GM10266 (cell line): ENCODE results near the gene HS6ST1.
"Not testable (repeated sequence)": the region's sequence is repeated elsewhere in the genome, so short reads cannot be mapped to it uniquely, and the experiment has no call there.

Source experiments
- DNase-seq: peaks from one replicate; pipeline ENCODE4 v3.0.0; 2012; ENCODE audit errors: extremely low spot score
- TF ChIP-seq, protein P1 (sequence below): IDR thresholded peaks from 2 replicates; pipeline ENCODE4 v1.5.1; 2012; ENCODE audit warnings: mild to moderate bottlenecking, low read depth; ENCODE audit not compliant: control insufficient read depth, insufficient read depth; ENCODE audit errors: missing control alignments

The HS6ST1 gene

DNA sequence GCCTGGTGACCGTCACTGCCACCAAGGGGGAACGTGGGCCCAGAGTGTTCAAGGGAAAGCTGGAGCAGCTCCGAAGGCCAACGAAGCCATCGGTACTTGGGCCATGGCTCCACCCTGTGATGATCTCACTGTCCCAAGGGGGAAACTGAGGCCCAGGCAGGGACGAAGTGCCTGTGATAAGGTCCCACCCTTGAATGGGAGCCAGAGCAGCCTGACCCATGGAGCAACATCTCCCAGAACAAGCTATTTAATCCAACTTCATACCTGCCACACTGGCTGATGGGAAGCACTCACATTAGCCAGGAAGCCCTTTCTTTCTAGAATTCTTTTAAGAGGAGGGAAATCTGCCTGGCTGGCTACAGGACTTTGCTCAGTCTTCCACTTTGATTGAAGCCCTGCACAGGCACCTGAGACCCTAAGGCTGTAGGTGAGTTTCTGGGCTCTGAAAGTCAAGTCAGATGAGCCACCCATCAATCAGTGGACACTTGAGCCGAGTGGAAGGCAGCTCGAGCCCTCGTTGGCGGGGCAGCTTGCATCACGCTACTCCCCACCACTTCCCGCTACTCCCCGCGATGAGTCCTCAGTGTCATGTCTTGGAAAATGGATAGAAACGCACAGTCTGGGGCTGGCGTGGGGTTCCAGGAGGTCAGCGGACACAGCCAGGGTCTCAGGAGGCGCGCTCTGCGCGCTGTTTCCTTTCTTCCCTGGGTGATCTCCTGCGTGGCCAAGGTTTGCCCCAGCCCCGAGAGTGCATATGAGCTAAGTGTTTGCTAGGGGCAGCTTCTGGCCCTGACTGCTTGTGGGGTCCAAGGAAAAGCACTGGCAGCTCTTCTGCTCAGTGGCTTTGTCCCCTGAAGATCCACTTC lies 2.5 kb upstream of the HS6ST1 start:
- TF ChIP-seq, protein P1, sequence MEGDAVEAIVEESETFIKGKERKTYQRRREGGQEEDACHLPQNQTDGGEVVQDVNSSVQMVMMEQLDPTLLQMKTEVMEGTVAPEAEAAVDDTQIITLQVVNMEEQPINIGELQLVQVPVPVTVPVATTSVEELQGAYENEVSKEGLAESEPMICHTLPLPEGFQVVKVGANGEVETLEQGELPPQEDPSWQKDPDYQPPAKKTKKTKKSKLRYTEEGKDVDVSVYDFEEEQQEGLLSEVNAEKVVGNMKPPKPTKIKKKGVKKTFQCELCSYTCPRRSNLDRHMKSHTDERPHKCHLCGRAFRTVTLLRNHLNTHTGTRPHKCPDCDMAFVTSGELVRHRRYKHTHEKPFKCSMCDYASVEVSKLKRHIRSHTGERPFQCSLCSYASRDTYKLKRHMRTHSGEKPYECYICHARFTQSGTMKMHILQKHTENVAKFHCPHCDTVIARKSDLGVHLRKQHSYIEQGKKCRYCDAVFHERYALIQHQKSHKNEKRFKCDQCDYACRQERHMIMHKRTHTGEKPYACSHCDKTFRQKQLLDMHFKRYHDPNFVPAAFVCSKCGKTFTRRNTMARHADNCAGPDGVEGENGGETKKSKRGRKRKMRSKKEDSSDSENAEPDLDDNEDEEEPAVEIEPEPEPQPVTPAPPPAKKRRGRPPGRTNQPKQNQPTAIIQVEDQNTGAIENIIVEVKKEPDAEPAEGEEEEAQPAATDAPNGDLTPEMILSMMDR, result no peak
- no peak for DNase-seq

DNA sequence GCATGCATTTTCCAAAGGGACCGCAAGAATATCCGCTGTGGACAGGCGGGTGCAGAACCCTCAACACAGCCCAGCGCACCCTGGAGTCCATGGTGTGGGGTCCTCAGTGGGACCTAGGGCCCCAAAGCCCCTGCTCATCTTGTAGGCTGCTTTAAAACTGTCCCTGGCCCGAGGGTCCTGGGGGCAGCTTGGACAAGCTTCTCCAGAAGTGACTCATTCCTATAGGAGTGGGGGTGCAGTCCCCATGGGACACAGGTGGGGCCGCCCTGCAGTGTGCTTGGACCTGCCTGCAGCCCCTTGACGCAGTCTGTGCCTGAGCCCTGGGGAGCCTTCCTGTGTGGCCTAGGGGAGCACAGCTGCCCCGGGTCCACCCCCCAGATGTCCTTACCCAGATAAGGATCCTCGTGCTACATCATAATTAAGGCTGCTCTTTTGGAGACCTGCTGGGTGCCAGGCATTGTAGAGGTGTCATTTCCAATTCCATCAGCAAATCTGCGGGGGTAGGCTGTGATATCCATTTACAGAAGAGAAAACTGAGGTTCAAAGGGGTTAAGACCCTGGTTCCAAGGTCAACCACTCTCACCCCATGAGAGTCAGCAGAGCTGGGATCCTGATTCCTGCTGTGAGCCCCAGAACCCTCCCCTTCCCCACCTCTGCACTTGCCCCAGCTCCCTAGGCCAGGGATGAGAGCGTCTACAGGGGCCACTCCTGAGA lies 1.7 kb upstream of the HS6ST1 start:
- DNase-seq, result peak; percentile 43
- TF ChIP-seq, protein P1, result no peak

DNA sequence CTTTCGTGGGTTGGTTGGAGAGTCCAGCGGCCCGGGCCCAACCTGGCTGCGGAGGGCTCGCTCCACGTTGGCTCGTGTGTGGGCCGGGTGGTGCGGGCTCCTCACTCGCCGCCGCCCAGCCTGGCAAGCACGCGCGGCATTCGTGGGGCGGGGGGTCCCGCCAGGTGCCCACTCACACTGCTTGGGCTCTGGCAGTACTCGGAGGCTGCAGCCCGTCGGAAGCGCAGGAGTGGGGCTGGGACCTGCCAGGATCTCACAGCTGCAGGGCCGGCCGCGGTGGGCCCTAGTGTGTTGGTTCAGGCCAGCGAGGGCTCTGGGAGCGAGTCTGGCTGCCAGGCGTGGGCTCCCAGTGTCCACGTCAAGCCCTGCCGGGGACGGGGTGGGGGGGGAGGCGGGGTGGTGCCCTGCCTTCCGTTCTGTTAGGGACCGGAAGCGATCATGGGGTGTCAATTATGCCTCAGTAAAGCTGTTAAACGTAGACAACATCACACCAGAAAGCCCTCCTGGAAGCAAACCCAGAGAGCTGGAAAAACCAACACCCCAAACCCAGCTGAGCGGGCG lies 1.0 kb upstream of the HS6ST1 start:
- DNase-seq, result peak; percentile 25

DNA sequence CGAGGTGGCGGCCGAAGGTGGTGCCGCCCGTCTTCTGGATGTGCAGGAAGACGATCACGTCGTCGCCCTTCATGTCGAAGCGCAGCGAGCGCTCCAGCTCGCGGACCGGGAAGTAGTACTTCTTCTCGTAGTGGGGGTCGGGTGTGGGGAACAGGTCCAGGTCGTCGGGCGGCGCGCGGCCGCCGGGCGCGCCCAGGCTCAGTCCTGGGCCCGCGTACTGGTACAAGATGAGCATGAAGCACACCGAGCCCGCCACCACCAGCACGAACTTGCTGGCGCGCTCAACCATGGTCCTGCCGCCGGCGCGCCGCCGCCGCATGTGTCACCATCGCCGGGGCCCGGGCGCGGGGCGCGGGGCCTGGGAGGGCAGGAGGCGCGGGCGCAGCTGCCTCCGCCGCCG lies 423 bp downstream of the HS6ST1 start:
- peak; percentile 11 for DNase-seq

More for the DNA sequence above, 1.0 kb upstream of the HS6ST1 start:
- TF ChIP-seq, protein P1, result no peak

DNA sequence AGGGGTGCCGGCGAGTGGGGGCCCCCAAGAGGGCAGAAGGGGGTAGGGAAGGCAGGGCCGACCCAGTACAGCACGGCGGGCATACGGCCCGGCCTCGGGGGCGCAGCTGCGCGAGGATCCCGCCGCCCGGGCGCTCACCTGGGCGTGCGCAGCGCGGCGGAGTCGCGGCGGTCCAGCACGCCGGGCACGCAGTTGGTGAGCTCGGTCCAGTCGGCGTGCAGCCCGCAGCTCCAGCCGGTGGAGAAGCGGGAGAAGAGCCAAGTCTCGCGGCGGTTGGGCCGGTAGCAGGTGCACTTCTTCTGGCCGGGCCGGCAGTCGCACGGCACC lies 806 bp downstream of the HS6ST1 start:
- not testable (repeated sequence) for DNase-seq

DNA sequence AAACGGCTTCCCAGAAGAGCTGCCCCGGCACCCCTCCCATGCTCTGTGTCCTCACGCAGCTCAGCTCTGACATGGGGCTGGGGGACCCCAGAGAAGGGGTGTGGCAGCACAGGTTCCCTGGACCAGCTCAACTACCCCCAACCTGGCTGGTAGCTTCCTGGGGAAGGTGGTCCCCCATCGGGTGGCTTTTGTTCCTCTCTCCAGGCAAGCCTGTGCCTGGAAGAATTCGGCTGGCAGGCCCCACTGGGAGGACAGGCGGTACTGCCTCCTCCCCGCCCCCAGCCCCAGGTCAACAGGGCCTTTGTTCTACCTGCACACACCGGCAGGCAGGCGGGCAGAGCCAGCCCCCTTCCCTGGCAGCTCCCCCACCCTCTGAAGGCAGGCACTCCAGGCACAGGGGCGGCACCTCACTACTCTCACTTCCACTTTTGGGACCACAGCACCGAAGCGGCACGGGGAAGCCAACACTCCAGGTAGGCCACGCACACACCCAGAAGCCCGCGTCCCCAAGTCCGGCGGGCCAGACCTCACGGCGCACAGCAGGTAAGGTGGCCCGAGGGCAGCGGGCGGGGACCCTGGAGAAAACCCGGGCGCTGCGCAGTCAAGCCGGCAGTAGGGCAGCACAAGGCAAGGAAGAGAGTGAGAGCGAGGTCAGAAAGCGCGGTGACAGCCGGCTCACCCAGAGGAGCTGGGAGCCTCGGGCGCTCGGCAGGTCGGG lies 1.3 kb downstream of the HS6ST1 start:
- DNase-seq, result peak; percentile 72
- TF ChIP-seq, protein P1, result no peak

DNA sequence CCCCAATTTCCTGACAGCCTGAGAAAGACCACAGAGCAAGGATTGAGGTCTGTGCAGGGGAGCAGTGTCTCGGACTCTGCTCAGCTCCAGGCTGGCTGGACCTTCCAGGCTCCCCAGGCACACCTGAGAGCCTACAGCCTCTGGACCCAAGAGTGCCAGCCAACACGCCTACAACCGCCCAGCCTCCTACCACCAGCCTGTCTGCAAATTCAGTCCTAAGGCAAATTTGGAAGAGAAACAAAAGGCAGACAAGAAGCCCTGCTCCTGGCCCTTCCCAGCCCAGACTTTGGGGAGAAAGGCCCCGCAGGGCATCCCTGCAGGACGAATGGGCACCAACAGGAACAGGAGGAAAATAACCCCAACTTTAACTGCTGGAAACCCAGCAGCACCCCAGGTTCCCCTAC lies 1.9 kb downstream of the HS6ST1 start:
- peak; percentile 6 for DNase-seq
- TF ChIP-seq, protein P1, result no peak
